Left renal pelvis (tissue), 4 donors: ENCODE measurements around the gene CHMP2B. TPM values are rescaled to one million over a fixed set of nuclear protein-coding genes. Genes with fewer than 3 reads are reported as not detected.

ENCODE experiments used
- DNase-seq, 4 donors: peaks; one replicate each; pipeline ENCODE4 v3.0.0-alpha.2; 2013; ENCODE audit warnings: low read depth in 4 of 4, low spot score in 3 of 4
- polyA plus RNA-seq, 4 donors: library from polyadenylated mRNA; unstranded; fragments of 120-200 nt; gene quantifications; one replicate each; pipeline ENCODE4 v1.2.1, GENCODE V29; 2013; ENCODE audit not compliant: insufficient read length in 4 of 4

Gene CHMP2B
- polyA plus RNA-seq, result 10 to 100 TPM; 51.9 to 61.3 (median 56.4) TPM

DNA sequence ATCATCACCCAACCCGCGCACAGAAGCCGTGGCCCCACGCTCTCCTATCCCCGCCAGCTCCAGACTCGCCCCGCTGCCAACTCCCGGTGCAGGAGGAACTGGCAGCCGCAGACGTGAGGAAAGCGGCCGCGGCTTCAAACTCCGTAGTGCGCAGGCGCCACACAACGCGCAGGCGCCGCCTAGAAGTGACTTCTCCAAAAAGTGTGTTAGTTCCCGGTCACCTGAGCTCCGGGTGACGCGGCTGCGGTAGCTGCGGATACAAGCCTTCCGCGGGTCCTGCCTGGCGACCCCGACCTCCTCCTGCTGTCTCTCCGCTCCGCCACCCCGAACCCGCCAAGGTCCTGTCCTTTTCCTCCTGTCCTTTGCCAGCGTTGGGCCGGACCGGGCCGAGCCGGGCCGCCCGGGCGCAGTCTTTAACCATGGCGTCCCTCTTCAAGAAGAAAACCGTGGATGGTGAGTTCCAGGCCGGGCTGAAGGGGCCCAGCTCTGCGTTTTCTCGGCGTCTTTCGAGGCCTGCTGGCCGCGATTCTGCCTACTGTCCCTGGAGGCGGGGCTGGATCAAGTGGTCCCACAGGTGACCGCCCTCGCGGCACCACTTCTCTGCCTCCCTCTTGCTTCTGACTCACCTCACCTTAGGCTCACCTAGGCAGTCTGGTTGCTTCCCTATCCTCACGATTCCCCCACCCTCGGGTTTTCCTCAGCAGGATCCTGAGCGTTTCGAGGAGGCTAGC lies at the start of gene CHMP2B:
Gene CHMP2B (plus strand): TSS at position 206 of the 731 bp plus-strand sequence. CDS start 214 bp downstream, at position 420.
- DNase-seq, result peak; percentile 86 to 90 (median 89)

- DNase-seq, result no peak
Measured at GRCh38 chr3:87179642-87180041, 47.5 kb upstream of the CHMP2B start.

GRCh38 chr3:87181551-87181950 lies 45.6 kb upstream of the CHMP2B start:
- DNase-seq, result no peak

DNA sequence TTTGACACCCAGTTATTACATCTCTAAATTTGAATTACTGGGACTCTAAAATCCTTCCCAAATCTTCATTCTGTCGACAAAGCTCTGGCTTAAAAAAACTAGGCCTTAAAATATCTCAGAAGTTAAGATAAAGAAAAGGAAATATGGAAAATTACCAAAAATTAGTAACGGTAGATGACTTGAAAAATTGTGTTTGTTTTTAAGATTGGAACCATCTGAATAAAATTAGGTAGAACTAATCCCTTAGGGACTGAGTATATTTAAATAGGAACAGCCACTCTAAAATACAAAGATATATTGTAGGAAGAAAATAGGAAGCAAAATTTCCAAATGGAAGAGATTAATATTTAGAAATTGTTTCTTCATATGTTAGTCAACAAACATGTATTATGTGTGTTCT lies 45.1 kb upstream of the CHMP2B start:
- no peak for DNase-seq

DNA sequence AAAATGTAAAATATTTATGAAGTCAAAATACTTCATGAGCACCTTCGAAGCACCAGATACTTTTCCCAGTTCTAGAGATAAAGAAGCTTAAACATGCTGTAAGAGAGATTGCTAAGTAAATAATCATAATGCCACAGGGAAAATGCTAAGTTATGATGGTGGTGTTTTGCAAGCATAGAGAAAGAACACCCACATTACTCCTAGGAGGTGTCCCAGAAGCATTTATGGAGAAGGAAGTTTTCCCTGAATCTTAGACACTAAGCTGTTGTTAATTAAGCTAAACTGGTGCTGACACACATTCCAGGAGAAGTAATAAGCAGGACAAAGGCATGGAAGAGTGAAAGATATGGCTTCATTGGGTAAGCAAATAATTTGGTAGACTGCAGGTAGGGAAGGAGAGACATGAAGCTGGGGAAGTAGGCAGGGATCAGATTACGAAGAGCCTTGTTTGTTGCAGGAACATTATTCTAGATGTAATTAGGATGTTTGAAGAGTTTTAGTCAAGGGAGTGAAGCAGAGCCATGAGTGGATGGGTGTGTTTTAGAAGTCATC lies 40.4 kb upstream of the CHMP2B start:
- no peak for DNase-seq

DNA sequence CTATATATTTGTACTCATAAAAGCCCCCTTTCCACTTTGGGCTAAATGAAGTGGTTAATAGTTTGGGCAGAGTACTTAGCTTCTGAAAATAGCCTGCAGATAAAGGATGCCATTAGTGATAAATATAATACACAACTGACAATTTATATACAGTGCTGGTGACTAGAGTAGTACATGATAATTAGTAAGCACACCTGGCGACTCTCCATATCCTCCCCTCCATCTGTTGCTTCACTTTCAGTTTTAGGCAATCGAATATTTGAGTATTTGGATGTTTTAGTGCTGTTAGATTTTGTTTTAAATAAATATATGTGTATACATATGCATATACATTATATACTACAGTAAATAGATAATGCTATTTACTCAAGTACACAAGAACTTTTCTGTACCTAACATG lies 35.9 kb upstream of the CHMP2B start:
- DNase-seq, result no peak

DNA sequence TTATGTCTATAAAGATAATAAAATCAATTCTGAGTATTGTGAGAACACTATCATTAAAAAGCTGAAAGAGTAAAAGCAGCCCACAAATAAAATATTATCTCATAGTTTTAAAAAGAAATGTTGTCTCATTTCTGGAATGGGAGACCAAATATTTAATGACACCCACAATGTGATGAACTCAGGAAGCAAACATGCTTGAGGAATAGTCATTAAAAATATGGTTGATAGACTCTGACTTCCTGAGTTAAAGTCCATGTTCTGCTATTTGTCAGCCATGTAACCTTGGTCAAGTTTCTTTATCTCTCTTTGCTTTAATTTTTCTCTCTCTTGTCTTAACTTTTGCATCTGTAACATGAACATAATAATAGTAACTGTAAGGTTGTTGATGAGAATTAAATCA lies 35.5 kb upstream of the CHMP2B start:
- DNase-seq, result no peak

DNA sequence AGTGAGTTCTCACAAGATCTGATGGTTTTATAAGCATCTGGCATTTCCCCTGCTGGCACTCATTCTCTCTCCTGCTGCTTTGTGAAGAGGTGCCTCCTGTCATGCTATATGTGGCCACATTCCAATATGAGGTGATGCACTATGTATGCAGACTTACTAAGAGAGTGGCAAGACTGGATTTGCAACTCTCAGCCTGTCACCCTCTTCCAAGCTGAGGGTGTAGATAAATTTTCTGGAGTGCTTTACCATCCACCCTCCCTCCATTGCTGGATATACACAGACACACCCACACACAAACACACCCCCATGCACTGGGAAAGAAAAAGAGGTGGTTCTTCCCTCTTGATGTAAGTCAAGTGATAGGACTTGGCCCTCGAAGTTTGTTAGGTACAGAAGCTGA lies 30.2 kb upstream of the CHMP2B start:
- DNase-seq, result no peak

DNA sequence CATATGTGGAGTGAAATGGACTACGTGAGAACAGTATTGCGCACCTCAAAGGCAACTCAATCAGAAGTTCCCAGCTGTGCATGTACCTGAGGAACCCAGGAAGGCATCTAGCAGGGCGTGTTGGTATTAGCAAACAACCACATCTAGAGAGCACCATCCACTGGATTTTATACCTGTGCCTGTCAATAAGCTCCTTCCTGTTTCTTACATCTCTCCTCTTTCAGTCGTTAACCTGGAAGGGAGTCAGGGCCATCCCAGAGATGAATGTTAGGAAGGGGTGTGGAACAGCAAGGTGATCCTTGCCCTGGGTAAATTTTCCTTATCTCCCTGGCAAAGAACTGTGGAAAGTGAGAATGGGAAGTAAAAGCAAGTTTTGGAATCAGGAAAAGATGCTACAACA lies 29.6 kb upstream of the CHMP2B start:
- no peak for DNase-seq

DNA sequence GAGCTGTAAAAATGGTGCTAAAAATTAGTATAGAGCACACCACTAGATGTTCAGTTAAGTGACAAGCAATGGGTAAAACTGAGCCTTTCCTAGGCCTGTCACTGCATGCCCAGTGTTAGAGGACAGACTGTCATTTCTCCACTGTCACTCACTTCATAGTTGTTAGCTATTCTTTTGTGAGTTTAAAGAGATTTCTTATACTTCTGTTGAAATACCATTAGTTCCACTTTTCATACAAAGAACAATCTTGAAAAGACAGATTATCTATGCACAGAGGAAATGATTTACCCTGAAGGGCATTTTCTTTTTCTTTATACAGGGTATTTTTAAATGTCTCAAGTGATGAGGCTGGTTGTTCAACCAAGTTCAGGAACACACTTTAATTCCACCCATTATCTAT lies 28.3 kb upstream of the CHMP2B start:
- DNase-seq, result no peak

DNA sequence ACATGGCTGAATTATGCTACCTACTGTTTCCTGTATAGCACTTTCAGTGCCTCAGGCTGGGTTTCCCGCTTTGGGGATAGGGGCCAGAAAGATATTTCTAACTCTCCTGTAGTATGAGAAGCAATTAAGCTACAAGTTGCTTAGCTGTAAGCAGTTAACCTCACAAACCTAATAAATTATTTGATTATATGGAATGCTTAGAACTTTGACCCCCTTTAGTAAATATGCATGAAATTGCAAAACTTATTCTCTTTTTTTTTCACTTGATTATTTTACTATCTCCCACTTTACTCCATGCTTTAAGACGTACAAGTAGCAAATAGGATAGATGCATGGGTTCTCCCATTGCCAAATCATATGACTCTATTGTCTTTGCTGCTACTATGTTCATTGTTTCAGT lies 27.5 kb upstream of the CHMP2B start:
- DNase-seq, result no peak

DNA sequence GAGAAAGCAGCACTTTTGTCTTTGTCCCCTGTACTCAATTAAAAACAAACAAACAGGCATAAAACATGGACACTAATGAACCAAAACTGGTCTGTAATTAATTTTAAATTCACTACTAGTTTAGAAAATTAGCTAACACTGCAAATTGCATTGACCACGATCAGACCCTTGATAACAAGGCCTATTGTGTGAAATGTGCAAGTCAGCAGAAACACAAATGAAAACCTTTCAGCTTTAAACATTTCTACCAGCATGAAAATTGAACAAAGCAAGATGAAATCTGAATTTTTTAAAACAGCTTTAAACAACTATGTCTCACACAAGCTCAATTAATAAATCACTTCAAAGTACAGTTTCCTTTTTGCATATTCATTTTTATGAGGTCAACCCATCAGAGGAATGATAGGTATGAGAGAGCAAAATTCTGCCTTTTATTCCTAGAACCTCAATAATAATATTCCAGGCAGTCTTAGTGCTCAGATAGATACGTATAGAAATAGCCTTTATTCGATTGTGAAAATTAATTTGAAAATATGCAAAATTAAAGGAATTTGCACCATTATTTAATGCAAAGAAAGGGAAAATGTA lies 27.0 kb upstream of the CHMP2B start:
- no peak for DNase-seq

DNA sequence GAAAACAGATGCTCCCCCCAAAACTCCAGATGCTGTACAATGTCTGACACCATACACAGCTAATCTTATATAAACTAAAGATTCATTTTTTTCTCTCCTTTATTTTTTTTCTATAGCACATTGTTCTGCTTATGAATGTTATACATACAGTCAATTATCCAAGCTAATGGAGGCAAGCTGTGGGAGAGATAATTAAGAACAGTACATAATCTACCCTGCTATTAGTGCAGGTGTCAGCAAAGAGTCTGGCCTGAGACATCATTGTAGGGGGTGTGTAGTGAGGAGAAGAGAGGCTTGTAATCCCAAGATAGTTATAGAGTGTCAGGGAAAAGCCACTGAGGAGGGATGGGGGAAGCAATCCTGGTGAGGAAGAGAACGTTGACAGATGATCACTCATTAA lies 25.4 kb upstream of the CHMP2B start:
- no peak for DNase-seq

- DNase-seq, result no peak
Measured at GRCh38 chr3:87203809-87204208, 23.3 kb upstream of the CHMP2B start.

GRCh38 chr3:87206070-87206469 lies 21.0 kb upstream of the CHMP2B start:
- no peak for DNase-seq

DNA sequence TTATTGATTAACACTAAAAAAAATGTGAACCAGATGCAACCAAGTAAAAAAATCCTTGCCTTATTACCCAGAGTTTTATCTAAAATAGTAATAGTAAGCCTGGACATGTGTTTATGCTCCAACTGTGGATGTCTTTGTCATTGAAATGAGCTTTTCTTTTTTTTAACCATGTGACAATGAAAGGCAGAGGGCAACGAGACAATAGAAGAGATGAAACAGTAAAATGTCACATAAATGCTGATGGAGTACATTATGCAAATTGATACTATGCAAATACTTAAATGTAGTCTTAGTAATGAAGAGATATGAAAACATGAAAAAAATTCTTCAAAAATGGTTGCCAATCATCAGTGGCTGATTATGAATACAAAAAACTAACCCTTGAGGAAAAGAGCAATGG lies 20.5 kb upstream of the CHMP2B start:
- no peak for DNase-seq

DNA sequence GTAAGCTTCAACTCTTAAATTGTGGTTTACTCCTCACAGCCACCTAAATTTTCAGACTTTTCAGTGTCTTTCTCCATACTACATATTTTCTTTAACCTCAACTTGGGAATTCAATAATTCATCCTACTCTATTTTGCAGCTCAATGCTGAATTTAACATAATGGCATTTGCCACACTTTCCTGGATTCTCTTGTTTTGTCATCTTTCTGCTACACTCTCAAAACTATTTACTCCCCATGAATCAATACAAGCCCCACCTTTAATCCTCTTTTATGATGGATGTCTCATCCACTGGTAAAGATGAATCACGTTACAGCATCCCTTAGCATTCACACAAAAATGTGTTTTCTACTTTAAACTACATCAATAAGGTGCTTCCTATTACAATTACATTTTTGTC lies 19.6 kb upstream of the CHMP2B start:
- no peak for DNase-seq

GRCh38 chr3:87209111-87209510 lies 18.0 kb upstream of the CHMP2B start:
- no peak for DNase-seq

GRCh38 chr3:87218560-87218959 lies 8.5 kb upstream of the CHMP2B start:
- DNase-seq, result no peak

DNA sequence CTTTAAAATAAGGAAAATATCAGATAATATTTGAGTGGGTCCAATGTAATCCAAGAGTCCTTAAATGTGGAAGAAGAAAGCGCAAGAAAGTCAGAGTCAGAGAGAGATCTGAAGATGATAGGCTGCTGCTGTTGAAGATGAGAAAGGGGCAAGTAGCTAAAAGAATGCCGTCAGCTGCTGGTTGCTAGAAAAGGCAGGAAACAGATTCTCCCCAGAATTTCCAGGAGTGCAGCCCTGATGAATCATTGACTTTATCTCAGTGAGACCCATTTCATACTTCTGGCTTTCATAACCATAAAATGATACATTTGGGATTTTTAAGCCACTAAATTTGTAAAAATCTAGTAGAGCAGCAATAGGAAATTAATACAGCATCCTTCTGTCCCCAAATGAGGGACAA lies 7.5 kb upstream of the CHMP2B start:
- no peak for DNase-seq

- no peak for DNase-seq
Measured at GRCh38 chr3:87225659-87226058, 1.4 kb upstream of the CHMP2B start.

GRCh38 chr3:87227835-87228144 lies 681 bp downstream of the CHMP2B start:
- no peak for DNase-seq
